H1 (cell line): ENCODE data around the gene NUDT2. TPM values are rescaled to one million over a fixed set of nuclear protein-coding genes. Genes with fewer than 3 reads are reported as not detected.

Experiments used
- CHD2 ChIP-seq: IDR thresholded peaks from 2 replicates; pipeline ENCODE4 v1.6.1; 2012; ENCODE audit warnings: low read length, improper control_type of control experiment
- KDM4A ChIP-seq: IDR thresholded peaks from one replicate; pipeline ENCODE4 v1.7.1; 2012; ENCODE audit warnings: low read depth, mild to moderate bottlenecking, moderate library complexity, low read length, inconsistent platforms; ENCODE audit not compliant: severe bottlenecking
- SP1 ChIP-seq: IDR thresholded peaks from 2 replicates; pipeline ENCODE4 v1.6.1; 2011; ENCODE audit warnings: low read depth, low read length
- polyA plus RNA-seq, 7 experiments: library from polyadenylated mRNA; depleted of rRNA in 3 of 7; stranded (reverse) in 5 of 7; unstranded in 2 of 7; fragments of >200 nt in 5 of 7; fragments of 200-250 nt in 2 of 7; gene quantifications; 1 replicate in 5 of 7; 2 replicates in 1 of 7; 4 replicates in 1 of 7; pipeline versions ENCODE4 v1.2.1 to v1.2.3, GENCODE V29; 2011 to 2013; ENCODE audit warnings: missing spikeins in 2 of 7, mixed read lengths in 2 of 7
- total RNA-seq: library from RNA; stranded (reverse); fragmentation: NEBNext Ultra II Directional; extraction: Animal tissue kit (Norgen Biotek cat#: 25700); gene quantifications from 2 replicates; pipeline ENCODE4 v1.2.1, GENCODE V29; 2021

Gene NUDT2
- total and polyA plus RNA-seq, 2 of the 8 experiments (the other 6 are each of a cell fraction or from before 2014, with no cell fraction given): 16.7 to 23.7 TPM

- TF ChIP-seq KDM4A (no peak), CHD2 (no peak), SP1 (no peak)
Measured at GRCh38 chr9:34370335-34370969, 41.1 kb downstream of the NUDT2 start (continued).
